MCF 10A (cell line): ENCODE results near the gene GARS1. TPM values are rescaled to one million over a fixed set of nuclear protein-coding genes. Genes with fewer than 3 reads are reported as not detected.

Experiments used
- BruUV-seq: library from RNA; stranded (reverse); fragments of 400-500 nt; replicated peaks from 2 replicates; lab custom pipeline; 2021; lab: Mats Ljungman, UMichigan
- CTCF ChIA-PET: fragments of 300-600 bp; sonication (Branson Sonifier 250); formaldehyde crosslinking; extraction: SDS; loops from one replicate; lab custom pipeline; 2021; ENCODE audit warnings: antibody characterized with exemption, inconsistent platforms; lab: Yijun Ruan, JAX
- POLR2A ChIA-PET: fragments of 300-600, 350-650 bp; sonication (Branson Sonifier 250); formaldehyde crosslinking; extraction: SDS; loops from one replicate; lab custom pipeline; 2020; ENCODE audit warnings: antibody characterized with exemption, inconsistent platforms; lab: Yijun Ruan, JAX
- DNase-seq: peaks from one replicate; pipeline ENCODE4 v3.0.0-alpha.2; 2018; ENCODE audit not compliant: unreplicated experiment
- H3K27ac Mint-ChIP-seq: one replicate; pipeline ENCODE4 v1.8.0; 2022; ENCODE audit warnings: mild to moderate bottlenecking, low read depth, mixed read lengths; ENCODE audit not compliant: unreplicated experiment
- H3K27me3 Mint-ChIP-seq: one replicate; pipeline ENCODE4 v1.8.0; 2022; ENCODE audit warnings: mixed read lengths; ENCODE audit not compliant: insufficient read depth, unreplicated experiment
- H3K36me3 Mint-ChIP-seq: one replicate; pipeline ENCODE4 v1.8.0; 2022; ENCODE audit warnings: mild to moderate bottlenecking, moderate library complexity, mixed read lengths; ENCODE audit not compliant: insufficient read depth, unreplicated experiment
- H3K4me1 Mint-ChIP-seq: one replicate; pipeline ENCODE4 v1.8.0; 2022; ENCODE audit warnings: mixed read lengths; ENCODE audit not compliant: insufficient read depth, unreplicated experiment
- H3K4me3 Mint-ChIP-seq: one replicate; pipeline ENCODE4 v1.8.0; 2022; ENCODE audit warnings: mild to moderate bottlenecking, moderate library complexity, mixed read lengths; ENCODE audit not compliant: unreplicated experiment
- H3K9me3 Mint-ChIP-seq: one replicate; pipeline ENCODE4 v1.8.0; 2022; ENCODE audit warnings: mixed read lengths; ENCODE audit not compliant: unreplicated experiment
- CTCF ChIP-seq: fragments of 200-600 bp; IDR thresholded peaks from one replicate; pipeline ENCODE4 v1.8.0; 2022; ENCODE audit warnings: antibody characterized with exemption, mild to moderate bottlenecking; ENCODE audit not compliant: unreplicated experiment
- intact Hi-C: fragments of 100-400 bp; cut with micrococcal nuclease; formaldehyde crosslinking; loops from 2 replicates; pipeline ENCODE4 v1.14.1; 2022
- total RNA-seq: library from RNA; stranded (reverse); gene quantifications from 2 replicates; pipeline ENCODE4 v1.2.3, GENCODE V29; 2022

GARS1 gene
- total RNA-seq, 1 experiment from 2014 or later, result 386 TPM

- Mint-ChIP-seq H3K27me3 (no peaks in the 10 kb centered on the region), H3K4me1 (peaks cover 14% of the 10 kb centered on the region), H3K36me3 (peaks cover 64% of the 10 kb centered on the region), H3K9me3 (no peaks in the 10 kb centered on the region), H3K27ac (peak overlapping the region; percentile 99), H3K4me3 (peak overlapping the region; percentile 67)
- intact Hi-C loops, result no loop called here
- ChIA-PET CTCF (interaction anchor here (0.6 kb wide), 1 partner anchor 1892 kb away, joined by 3 read pairs; the partner anchor contains the start of gene LSM5), POLR2A (interaction anchor here (0.6 to 1.6 kb wide), 3 partner anchors 10 to 48 kb away, joined by 3 to 7 read pairs (median 3); no protein-coding TSS in a partner anchor)
- TF ChIP-seq CTCF, result no peak
- peak; percentile 9 for DNase-seq
- no TSS peak for BruUV-seq
These were observed 3.6 kb downstream of the GARS1 start for GRCh38 chr7:30598121-30598876.

GRCh38 chr7:30604901-30605300 lies 10.2 kb downstream of the GARS1 start:
- peak overlapping the region; percentile 21 for H3K27ac Mint-ChIP-seq
- ChIA-PET POLR2A (interaction anchor here (0.7 to 2.9 kb wide), 4 partner anchors 8 to 143 kb away, joined by 3 to 11 read pairs (median 8); no protein-coding TSS in a partner anchor), CTCF (interaction anchor here (2.2 to 3.5 kb wide), 2 partner anchors 41 to 136 kb away, joined by 6 to 11 read pairs; no protein-coding TSS in a partner anchor)
- peaks cover 99% of the 10 kb centered on the region for H3K36me3 Mint-ChIP-seq
- H3K4me1 Mint-ChIP-seq, result peaks cover 12% of the 10 kb centered on the region
- H3K9me3 Mint-ChIP-seq, result no peaks in the 10 kb centered on the region
- no peak overlapping the region for H3K4me3 Mint-ChIP-seq
- intact Hi-C loops, result no loop called here
- no peak for DNase-seq
- BruUV-seq, result no TSS peak
- no peaks in the 10 kb centered on the region for H3K27me3 Mint-ChIP-seq
- no peak for TF ChIP-seq CTCF

- DNase-seq, result no peak
- H3K27ac Mint-ChIP-seq, result peak overlapping the region; percentile 21
- peaks cover 99% of the 10 kb centered on the region for H3K36me3 Mint-ChIP-seq
- intact Hi-C loops, result no loop called here
- ChIA-PET CTCF (interaction anchor here (0.6 to 2.2 kb wide), 2 partner anchors 135 to 469 kb away, joined by 4 to 6 read pairs; no protein-coding TSS in a partner anchor), POLR2A (interaction anchor here (0.8 to 1.9 kb wide), 3 partner anchors 9 to 202 kb away, joined by 3 to 10 read pairs (median 3); no protein-coding TSS in a partner anchor)
- BruUV-seq, result no TSS peak
- H3K9me3 Mint-ChIP-seq, result no peaks in the 10 kb centered on the region
- H3K4me3 Mint-ChIP-seq, result no peak overlapping the region
- H3K4me1 Mint-ChIP-seq, result peaks cover 12% of the 10 kb centered on the region
- no peaks in the 10 kb centered on the region for H3K27me3 Mint-ChIP-seq
- TF ChIP-seq CTCF, result no peak
These were observed 11.2 kb downstream of the GARS1 start for GRCh38 chr7:30605832-30606231.

- ChIA-PET POLR2A (interaction anchor here (0.7 to 2.3 kb wide), 4 partner anchors 9 to 16 kb away, joined by 3 to 11 read pairs (median 5); no protein-coding TSS in a partner anchor), CTCF (interaction anchor here (1.0 kb wide), 1 partner anchor 159 kb away, joined by 3 read pairs; no protein-coding TSS in a partner anchor)
- no peaks in the 10 kb centered on the region for H3K9me3 Mint-ChIP-seq
- peaks cover 9% of the 10 kb centered on the region for H3K4me1 Mint-ChIP-seq
- DNase-seq, result no peak
- no TSS peak for BruUV-seq
- no peak overlapping the region for H3K4me3 Mint-ChIP-seq
- no peaks in the 10 kb centered on the region for H3K27me3 Mint-ChIP-seq
- peak overlapping the region; percentile 74 for H3K27ac Mint-ChIP-seq
- intact Hi-C loops, result no loop called here
- peaks cover 100% of the 10 kb centered on the region for H3K36me3 Mint-ChIP-seq
- no peak for TF ChIP-seq CTCF
These were observed 18.1 kb downstream of the GARS1 start for GRCh38 chr7:30612658-30613265.
